Fibroblast of skin of abdomen (primary cell): ENCODE results near the gene PLD3. TPM values are rescaled to one million over a fixed set of nuclear protein-coding genes. Genes with fewer than 3 reads are reported as not detected.

Experiments
- DNase-seq: peaks from one replicate; pipeline ENCODE4 v3.0.0-alpha.2; 2013
- polyA plus RNA-seq, 2 experiments: library from polyadenylated mRNA; unstranded; fragments of 120-200 nt; gene quantifications; one replicate each; pipeline ENCODE4 v1.2.1, GENCODE V29; 2013; ENCODE audit not compliant: insufficient read length in 2 of 2

PLD3 gene
- polyA plus RNA-seq (2013, experiment 1 of 2; ENCODE audit: insufficient read length): 404 TPM
- polyA plus RNA-seq (2013, experiment 2 of 2; ENCODE audit: insufficient read length): 420 TPM

GRCh38 chr19:40348125-40348913, at the start of gene PLD3, which contains the start of gene C19orf47:
Gene PLD3, plus strand, starts transcription at chr19:40348695. Its CDS starts 17,789 bp downstream, at chr19:40366484.
Gene C19orf47, minus strand, starts transcription at chr19:40348397. Its CDS starts 6,540 bp downstream, at chr19:40341857.
- DNase-seq: peak; percentile 99

- no peak for DNase-seq
These were observed 47.8 kb upstream of the PLD3 start for GRCh38 chr19:40300668-40301067.

- DNase-seq: no peak
These were observed 46.1 kb upstream of the PLD3 start for GRCh38 chr19:40302224-40303011.

GRCh38 chr19:40303765-40304164, 44.7 kb upstream of the PLD3 start:
- DNase-seq: no peak

- no peak for DNase-seq
These were observed 44.2 kb upstream of the PLD3 start for GRCh38 chr19:40304306-40304705.

GRCh38 chr19:40305403-40305802, 43.1 kb upstream of the PLD3 start:
- peak; percentile 82 for DNase-seq

- no peak for DNase-seq
These were observed 38.8 kb upstream of the PLD3 start for GRCh38 chr19:40309666-40310065.

GRCh38 chr19:40312533-40312932, 36.0 kb upstream of the PLD3 start:
- DNase-seq: no peak

GRCh38 chr19:40313229-40313983, 35.1 kb upstream of the PLD3 start:
- no peak for DNase-seq

- no peak for DNase-seq
These were observed 33.8 kb upstream of the PLD3 start for GRCh38 chr19:40314656-40315055.

GRCh38 chr19:40315812-40316470, 32.6 kb upstream of the PLD3 start:
- DNase-seq: no peak

- DNase-seq: no peak
These were observed 31.2 kb upstream of the PLD3 start for GRCh38 chr19:40317338-40317737.

GRCh38 chr19:40320558-40320935, 27.9 kb upstream of the PLD3 start:
- DNase-seq: no peak

GRCh38 chr19:40321076-40321475, 27.4 kb upstream of the PLD3 start:
- no peak for DNase-seq

GRCh38 chr19:40321566-40322270, 26.8 kb upstream of the PLD3 start:
- DNase-seq: no peak

- DNase-seq: no peak
These were observed 26.3 kb upstream of the PLD3 start for GRCh38 chr19:40322271-40322610.

GRCh38 chr19:40322951-40323615, 25.4 kb upstream of the PLD3 start:
- no peak for DNase-seq

- no peak for DNase-seq
These were observed 24.8 kb upstream of the PLD3 start for GRCh38 chr19:40323705-40324104.

- no peak for DNase-seq
These were observed 22.3 kb upstream of the PLD3 start for GRCh38 chr19:40326201-40326600.

GRCh38 chr19:40331052-40331451, 17.4 kb upstream of the PLD3 start:
- no peak for DNase-seq

- no peak for DNase-seq
These were observed 15.8 kb upstream of the PLD3 start for GRCh38 chr19:40332669-40333068.
